Erythroblast (primary cell): Measurements from ENCODE around the gene ARHGEF37.

Source experiments
- DNase-seq, 2 experiments: peaks; one replicate each; lab custom pipeline; 2025; lab: John Stamatoyannopoulos, UW
- GATA1 ChIP-seq: IDR thresholded peaks from 2 replicates; pipeline ENCODE4 v1.6.1; 2011; ENCODE audit warnings: low read depth, mild to moderate bottlenecking, control low read depth, low read length, moderate library complexity
- POLR2A ChIP-seq: IDR thresholded peaks from 2 replicates; pipeline ENCODE4 v1.6.1; 2011; ENCODE audit warnings: mild to moderate bottlenecking, low read length

ARHGEF37 gene

GRCh38 chr5:149651686-149652085 lies 70.4 kb downstream of the ARHGEF37 start:
- peak; percentile 29 to 30 for DNase-seq
- TF ChIP-seq POLR2A (no peak), GATA1 (no peak)

DNA sequence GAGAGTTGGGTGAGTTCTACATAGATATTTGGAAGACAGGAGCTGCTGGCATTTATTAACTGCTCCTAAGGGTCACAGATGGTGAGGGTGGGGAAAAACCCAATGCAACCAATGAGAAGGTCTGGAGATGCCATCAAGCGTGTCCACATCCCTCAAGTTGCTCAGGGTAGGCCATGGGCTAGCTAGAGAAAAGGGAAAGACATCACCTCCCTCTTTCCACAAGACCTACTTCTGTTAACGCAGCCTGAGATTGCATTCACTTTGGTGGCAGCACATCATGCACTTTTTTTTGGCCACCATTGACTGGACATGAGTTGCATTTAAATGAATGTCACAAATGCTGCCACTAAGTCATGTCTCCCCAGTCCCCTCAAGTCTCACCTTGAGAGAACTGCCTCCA lies 71.4 kb downstream of the ARHGEF37 start:
- no peak for TF ChIP-seq GATA1
- TF ChIP-seq POLR2A, result no peak
- DNase-seq, result no peak

DNA sequence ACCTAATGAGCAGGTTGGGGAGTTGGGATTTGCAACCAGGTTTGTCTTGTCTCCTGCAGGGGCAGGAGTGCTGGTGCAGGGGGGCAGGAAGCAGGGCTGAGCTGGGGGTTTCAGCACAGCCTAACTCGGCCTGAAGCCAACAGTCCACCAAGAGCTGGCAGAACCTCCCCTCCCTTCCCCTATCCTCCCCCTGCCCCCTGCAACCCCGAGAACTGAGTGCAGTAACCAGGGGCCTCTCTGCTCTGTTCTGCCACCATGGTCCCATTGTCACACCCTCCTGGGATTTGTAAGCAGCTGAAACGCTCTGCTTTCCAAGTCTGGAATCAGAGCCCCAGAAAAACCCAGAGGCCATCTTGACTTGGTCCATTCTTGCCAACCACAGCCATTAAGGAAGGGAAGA lies 72.9 kb downstream of the ARHGEF37 start:
- no peak for DNase-seq
- TF ChIP-seq POLR2A, result no peak
- TF ChIP-seq GATA1, result no peak

DNA sequence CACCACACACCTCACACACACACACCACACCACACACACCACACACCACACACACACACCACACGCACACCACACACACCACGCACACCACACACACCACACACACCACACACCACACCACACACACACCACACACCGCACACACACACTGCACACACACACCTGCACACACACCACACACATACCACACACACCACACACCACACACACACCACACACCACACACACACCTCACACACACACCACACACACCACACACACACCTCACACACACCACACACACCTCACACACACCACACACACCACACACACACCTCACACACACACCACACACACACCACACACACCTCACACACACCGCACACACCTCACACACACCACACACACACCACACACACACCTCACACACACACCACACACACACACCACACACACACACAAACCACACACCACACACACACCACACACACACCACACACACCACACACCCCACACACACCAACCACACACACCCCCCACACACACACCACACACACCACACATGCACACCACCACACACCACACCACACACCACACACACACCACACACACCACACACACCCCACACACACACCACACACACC lies 73.7 kb downstream of the ARHGEF37 start:
- no peak for TF ChIP-seq POLR2A
- no peak for TF ChIP-seq GATA1
- no peak for DNase-seq

DNA sequence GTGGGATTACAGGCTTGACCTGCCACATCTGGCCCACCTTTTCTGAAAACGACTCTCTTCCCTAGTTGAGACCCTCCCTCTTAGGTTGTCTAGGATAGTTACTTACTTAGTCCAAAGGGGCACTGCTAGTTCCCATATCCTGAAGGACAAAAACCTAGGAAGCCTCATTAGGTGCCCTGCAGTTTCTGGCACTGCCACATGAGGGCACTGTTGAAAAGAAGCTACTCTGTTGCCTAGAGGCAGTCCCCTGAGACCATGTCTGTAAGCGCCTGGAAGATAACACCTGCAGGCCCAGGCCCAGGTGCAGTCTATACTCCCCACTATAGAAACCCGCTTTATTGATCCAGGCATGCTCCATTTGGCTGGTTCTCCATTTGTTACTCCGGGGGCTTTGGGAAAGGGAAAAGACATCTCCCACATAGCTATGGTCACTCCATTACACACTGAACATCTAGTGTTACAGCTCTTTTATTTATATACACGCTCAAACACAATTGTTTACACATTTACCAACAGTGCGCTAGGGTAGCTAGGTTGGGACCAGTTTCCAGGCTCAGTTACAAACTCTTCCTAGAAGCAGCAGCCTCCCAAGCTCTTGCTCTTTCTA lies 75.4 kb downstream of the ARHGEF37 start:
- TF ChIP-seq POLR2A (no peak), GATA1 (no peak)
- DNase-seq, result peak; percentile 41 to 56

DNA sequence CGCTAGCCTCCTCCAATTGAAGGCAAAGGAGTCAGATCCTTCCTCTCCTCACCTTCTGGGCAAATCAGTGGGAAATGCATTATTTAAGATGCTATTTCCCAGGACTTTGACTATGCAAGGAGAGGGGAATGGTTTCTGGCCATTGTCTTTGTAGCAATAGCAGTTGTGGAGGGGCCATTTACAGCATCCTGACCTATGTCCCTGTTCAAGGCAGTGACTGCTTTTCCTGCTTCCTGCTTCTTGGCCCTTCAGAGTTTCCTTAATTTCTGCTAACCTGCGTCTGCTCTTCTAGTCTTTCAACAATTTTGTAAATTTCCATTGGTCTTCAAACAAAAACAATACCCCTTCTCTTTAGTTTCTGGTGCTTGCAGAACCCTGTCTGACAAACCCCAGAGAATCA lies 76.0 kb downstream of the ARHGEF37 start:
- no peak for DNase-seq
- TF ChIP-seq POLR2A (no peak), GATA1 (no peak)

DNA sequence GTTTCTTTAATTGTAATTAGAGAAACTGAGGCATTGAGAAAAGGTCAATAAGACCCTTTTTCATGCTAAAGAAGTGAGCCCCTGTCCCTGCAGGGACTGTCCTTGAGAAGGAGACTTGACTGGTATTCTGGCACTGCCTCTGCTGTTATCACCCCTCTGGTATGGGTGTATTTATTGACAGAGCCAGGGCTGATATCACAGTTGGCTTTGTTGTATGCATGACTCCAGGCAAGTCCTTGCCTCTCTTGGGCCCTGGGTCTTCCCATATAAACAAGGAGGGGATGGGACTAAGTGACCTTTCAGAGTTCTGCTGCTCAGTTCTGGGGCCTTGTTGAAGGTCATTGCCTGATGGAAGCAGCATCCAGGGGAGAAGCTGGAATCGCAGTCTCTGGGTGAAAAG lies 77.0 kb downstream of the ARHGEF37 start:
- no peak for TF ChIP-seq POLR2A
- TF ChIP-seq GATA1, result no peak
- DNase-seq, result no peak

- no peak for TF ChIP-seq GATA1
- no peak for DNase-seq
Measured at GRCh38 chr5:149664083-149664482, 82.8 kb downstream of the ARHGEF37 start.

DNA sequence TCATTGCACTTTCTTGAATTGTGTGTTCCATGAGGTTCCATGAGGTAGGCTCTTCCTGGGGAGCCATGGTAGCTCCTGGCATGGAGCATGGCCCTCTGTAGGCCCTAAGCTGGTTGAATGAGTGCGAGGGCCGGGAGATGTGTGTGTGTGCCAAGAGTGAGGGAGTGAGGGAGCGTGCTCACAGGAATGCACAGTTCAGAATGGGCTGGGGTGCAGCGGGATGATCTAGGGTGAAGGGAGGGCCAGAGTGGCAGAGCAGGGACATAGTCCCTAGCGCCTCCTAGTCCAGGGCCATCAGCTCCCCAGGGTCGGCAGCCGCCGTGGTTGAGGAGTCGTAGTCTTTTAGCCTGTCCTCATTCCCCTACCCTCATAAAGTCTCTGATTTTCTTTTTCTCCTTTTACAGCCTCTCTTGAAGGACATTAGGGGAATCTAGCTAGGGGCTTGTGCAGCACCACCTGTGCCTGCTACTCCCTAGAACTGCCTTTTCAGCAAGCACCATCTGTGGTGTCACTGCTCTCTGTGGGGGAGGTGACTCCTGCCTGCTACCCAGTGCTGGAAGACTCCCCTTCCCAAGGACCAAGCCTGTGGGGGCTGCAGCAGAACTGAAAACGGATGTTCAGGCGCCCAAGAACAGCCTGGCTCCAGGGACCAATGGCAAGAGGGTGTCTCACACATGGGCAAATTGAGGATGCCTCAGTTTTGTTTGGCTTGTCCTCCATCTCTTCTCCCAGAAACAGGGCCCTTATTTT lies 83.5 kb downstream of the ARHGEF37 start:
- TF ChIP-seq POLR2A (no peak), GATA1 (no peak)
- no peak for DNase-seq

- DNase-seq, result no peak
- no peak for TF ChIP-seq GATA1
- no peak for TF ChIP-seq POLR2A
Measured at GRCh38 chr5:149665416-149666175, 84.3 kb downstream of the ARHGEF37 start.

GRCh38 chr5:149666212-149666852 lies 85.0 kb downstream of the ARHGEF37 start:
- TF ChIP-seq GATA1 (no peak), POLR2A (no peak)
- DNase-seq, result peak in 1 of 2 experiments; percentile 35

DNA sequence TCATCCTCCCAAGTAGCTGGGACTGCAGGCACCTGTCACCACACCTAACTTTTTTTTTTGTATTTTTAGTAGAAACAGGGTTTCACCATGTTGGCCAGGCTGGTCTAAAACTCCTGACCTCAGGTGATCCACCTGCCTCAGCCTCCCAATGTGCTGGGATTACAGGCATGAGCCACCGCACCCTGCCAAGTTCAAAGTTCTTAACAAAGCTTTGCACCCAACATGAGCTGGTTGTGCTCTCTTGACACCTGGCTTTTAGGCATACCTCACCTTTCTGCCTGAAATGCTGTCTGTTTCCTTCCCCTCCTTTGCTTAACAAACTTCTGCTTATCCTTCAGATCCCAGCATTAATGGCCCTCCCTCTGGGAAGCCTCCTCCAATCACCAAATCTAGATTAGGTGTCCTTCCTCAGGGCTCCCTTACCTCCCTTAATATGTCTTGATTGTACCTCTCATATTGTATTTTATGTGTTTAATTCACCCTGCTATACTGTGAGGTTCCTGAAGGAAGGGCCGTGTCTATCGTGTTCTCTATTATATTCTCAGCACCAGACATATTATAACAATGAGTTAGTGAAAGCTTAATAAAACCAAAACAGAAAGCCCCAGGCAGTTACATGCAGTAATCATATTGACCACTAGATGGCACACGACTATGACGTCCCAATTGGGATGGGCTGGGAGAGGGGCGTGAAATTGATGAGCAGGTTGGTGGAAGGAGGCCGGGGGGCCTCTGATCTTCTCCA lies 86.0 kb downstream of the ARHGEF37 start:
- DNase-seq, result peak; percentile 51 to 68
- TF ChIP-seq GATA1, result no peak
- no peak for TF ChIP-seq POLR2A
